PC-3 (cell line): ENCODE results near the gene ZER1.

ENCODE experiments used
- CTCF ChIP-seq: fragments of 300-600 bp; sonication (generic); conservative IDR thresholded peaks from 2 replicates; pipeline ENCODE4 v1.5.1; 2017; ENCODE audit warnings: antibody characterized with exemption, low read depth, mild to moderate bottlenecking, low read length
- EZH2 ChIP-seq: fragments of 300-600 bp; sonication (generic); IDR thresholded peaks from one replicate; pipeline ENCODE4 v1.6.1; 2017; ENCODE audit warnings: antibody characterized with exemption, mild to moderate bottlenecking, low read length; ENCODE audit not compliant: unreplicated experiment
- EZH2phosphoT487 ChIP-seq: fragments of 300-600 bp; sonication (generic); IDR thresholded peaks from 2 replicates; pipeline ENCODE4 v1.6.1; 2018; ENCODE audit warnings: mild to moderate bottlenecking, antibody characterized with exemption, low read length, borderline replicate concordance

- TF ChIP-seq CTCF (no peak), EZH2 (no peak), EZH2phosphoT487 (no peak)
Measured at GRCh38 chr9:128707446-128707845, 64.3 kb downstream of the ZER1 start.
